Activated CD4-positive, alpha-beta T cell treated with anti-CD3 and anti-CD28 coated beads for 36 hours (primary cell): ENCODE measurements around the gene RNF152. TPM values are rescaled to one million over a fixed set of nuclear protein-coding genes. Genes with fewer than 3 reads are reported as not detected.

ENCODE experiments used
- ATAC-seq: fragments of 200-7000 bp; cut with Tn5 transposase; one replicate; pipeline ENCODE4 v1.10.0; 2021; ENCODE audit warnings: mild to moderate bottlenecking, moderate library complexity
- CTCF ChIA-PET: fragments of 350-600 bp; sonication (Branson Sonifier 250); formaldehyde crosslinking; loops from one replicate; lab custom pipeline; 2021; ENCODE audit warnings: antibody characterized with exemption; lab: Charles Lee
- POLR2A ChIA-PET: fragments of 350-600 bp; sonication (Branson Sonifier 250); formaldehyde crosslinking; loops from one replicate; lab custom pipeline; 2021; ENCODE audit warnings: antibody characterized with exemption, inconsistent platforms; lab: Charles Lee
- DNase-seq: peaks from one replicate; pipeline ENCODE4 v3.0.0-alpha.2; 2020
- H3K27ac Mint-ChIP-seq: one replicate; pipeline ENCODE4 v1.8.0; 2021; ENCODE audit warnings: mixed read lengths
- H3K27me3 Mint-ChIP-seq: one replicate; pipeline ENCODE4 v1.8.0; 2021; ENCODE audit warnings: mixed read lengths
- H3K36me3 Mint-ChIP-seq: one replicate; pipeline ENCODE4 v1.8.0; 2021; ENCODE audit warnings: low read depth, mixed read lengths
- H3K4me1 Mint-ChIP-seq: one replicate; pipeline ENCODE4 v1.8.0; 2021; ENCODE audit warnings: mixed read lengths
- H3K4me3 Mint-ChIP-seq: one replicate; pipeline ENCODE4 v1.8.0; 2021; ENCODE audit warnings: mild to moderate bottlenecking, moderate library complexity, mixed read lengths
- H3K9me3 Mint-ChIP-seq: one replicate; pipeline ENCODE4 v1.8.0; 2021; ENCODE audit warnings: low read depth, mixed read lengths
- intact Hi-C, 2 experiments: fragments of 100-400 bp; cut with DNase I in 1 of 2; cut with micrococcal nuclease in 1 of 2; formaldehyde crosslinking; loops; one replicate each; pipeline versions ENCODE4 v1.14.2 to v1.15.1; 2022 to 2024; cut with DNase I, micrococcal nuclease
- total RNA-seq, 2 experiments: library from RNA; stranded (reverse); gene quantifications; one replicate each; pipeline ENCODE4 v1.2.3, GENCODE V29; 2021

Gene RNF152
- total RNA-seq, 2 experiments from 2014 or later: 0.05 to 0.28 TPM

DNA sequence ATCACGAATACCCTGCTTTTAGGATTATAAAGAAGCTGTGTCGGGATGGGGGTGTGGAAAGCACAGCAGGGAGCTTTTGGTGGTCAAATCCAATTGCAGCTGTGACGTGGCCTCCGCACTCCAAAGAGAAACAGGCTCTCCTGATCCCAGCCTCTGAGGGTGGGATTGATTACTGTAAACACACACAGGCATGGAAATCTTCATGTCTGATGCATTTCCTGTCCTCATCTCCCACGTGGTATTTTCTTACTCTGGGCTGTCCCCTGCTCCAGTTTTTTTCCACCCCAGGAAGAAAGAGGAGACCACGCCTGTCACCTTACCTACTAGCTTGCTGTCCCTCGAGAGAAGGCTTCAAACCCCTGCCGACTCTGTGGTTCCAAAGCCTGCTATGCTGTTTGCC, 22.7 kb downstream of the RNF152 start:
- Mint-ChIP-seq H3K4me1 (no peaks in the 10 kb centered on the region), H3K9me3 (no peaks in the 10 kb centered on the region), H3K4me3 (no peak overlapping the region), H3K36me3 (no peaks in the 10 kb centered on the region), H3K27me3 (no peaks in the 10 kb centered on the region), H3K27ac (no peak overlapping the region)
- DNase-seq (no peak), ATAC-seq (no peak)
- ChIA-PET POLR2A (no interaction called here), CTCF (interaction anchor here (0.7 to 1.4 kb wide), 3 partner anchors 13 to 254 kb away, joined by 3 read pairs; no protein-coding TSS in a partner anchor)
- intact Hi-C loops: no loop called here

DNA sequence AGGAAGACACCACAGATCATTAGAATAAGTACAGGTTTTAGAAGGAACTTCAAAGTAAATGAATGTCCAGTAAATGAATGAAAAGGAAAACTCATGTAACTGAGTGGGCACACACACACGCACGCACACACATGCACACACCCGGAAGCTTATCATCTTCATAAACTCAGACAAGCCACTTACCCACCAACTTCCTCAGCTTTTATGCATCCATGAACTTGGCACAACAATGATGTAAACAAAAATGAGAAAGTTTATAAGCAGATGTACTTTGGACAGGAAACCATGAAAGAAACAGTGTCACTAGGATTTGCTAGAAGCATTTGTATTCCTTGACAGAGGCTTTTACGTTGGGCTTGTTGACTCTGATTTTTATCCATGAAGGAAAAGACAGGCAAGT, 23.2 kb downstream of the RNF152 start:
- ATAC-seq (no peak), DNase-seq (no peak)
- intact Hi-C loops: no loop called here
- CTCF ChIA-PET: interaction anchor here (1.4 kb wide), 1 partner anchor 14 kb away, joined by 3 read pairs; no protein-coding TSS in a partner anchor
- Mint-ChIP-seq H3K27me3 (no peaks in the 10 kb centered on the region), H3K4me1 (no peaks in the 10 kb centered on the region), H3K36me3 (no peaks in the 10 kb centered on the region), H3K9me3 (no peaks in the 10 kb centered on the region), H3K27ac (no peak overlapping the region), H3K4me3 (no peak overlapping the region)
- POLR2A ChIA-PET: no interaction called here

DNA sequence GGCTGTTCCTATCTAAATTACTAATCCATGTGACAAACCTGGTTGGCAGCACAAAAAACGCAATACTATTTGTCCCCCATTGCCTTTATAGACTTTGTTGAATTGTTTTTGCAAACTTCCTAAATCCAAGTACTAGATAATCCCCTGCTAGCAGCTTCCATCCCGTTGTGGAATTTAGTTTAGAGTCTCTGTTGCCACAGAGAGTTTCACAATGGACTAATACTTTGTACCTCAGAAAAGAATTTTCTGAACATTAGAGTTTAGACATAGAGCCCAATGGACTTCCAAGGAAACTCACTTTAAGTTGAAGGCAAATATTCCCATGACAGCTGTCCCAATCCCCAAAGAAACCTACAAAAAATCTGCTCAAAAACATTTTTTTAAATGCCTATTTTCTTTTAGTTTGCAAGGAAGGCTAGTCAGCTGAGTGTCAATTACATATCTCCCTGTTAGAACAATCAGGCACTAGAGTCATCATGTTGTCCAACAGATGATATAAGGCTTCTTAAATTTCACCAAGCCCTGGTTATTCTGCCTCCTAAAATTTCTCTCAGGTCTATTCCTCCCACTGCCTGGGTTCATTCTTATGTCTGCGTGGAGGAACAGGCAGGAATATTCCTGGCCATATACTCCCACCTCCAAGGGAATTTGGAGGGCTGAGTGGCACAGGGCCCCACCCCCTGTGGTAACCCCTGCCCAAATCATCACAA, 27.2 kb downstream of the RNF152 start:
- Mint-ChIP-seq H3K27me3 (no peaks in the 10 kb centered on the region), H3K9me3 (no peaks in the 10 kb centered on the region), H3K4me1 (no peaks in the 10 kb centered on the region), H3K36me3 (no peaks in the 10 kb centered on the region), H3K27ac (no peak overlapping the region), H3K4me3 (no peak overlapping the region)
- ChIA-PET CTCF (interaction anchor here (1.3 kb wide), 1 partner anchor 19 kb away, joined by 4 read pairs; no protein-coding TSS in a partner anchor), POLR2A (no interaction called here)
- ATAC-seq (no peak), DNase-seq (no peak)
- intact Hi-C loops: no loop called here

DNA sequence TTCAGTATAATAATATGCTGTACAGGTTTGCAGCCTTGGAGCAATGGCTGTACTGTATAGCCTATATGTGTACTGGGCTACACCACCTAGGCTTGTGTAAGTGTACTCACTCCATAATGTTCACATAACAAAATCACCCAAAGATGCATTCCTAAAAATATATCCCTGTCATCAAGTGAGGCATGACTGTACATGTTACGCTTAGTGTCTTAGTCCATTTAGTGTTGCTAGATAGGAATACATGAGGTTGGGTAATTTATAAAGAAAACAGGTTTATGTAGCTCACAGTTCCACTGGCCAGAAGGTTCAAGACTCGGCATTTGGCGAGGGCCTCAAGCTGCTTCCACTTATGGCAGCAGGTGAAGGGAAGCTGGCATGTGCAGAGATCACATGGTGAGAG, 31.4 kb downstream of the RNF152 start:
- H3K4me1 Mint-ChIP-seq: no peaks in the 10 kb centered on the region
- H3K9me3 Mint-ChIP-seq: no peaks in the 10 kb centered on the region
- intact Hi-C loops: loop anchor here in 1 of 2 experiments (5.0 kb wide), 1 partner anchor 271 kb away; no protein-coding TSS in a partner anchor
- ATAC-seq: no peak
- no peak overlapping the region for H3K27ac Mint-ChIP-seq
- H3K27me3 Mint-ChIP-seq: no peaks in the 10 kb centered on the region
- no peak overlapping the region for H3K4me3 Mint-ChIP-seq
- H3K36me3 Mint-ChIP-seq: no peaks in the 10 kb centered on the region
- ChIA-PET POLR2A (no interaction called here), CTCF (interaction anchor here (0.6 to 0.7 kb wide), 2 partner anchors 307 to 559 kb away, joined by 3 to 4 read pairs; no protein-coding TSS in a partner anchor)
- DNase-seq: no peak

DNA sequence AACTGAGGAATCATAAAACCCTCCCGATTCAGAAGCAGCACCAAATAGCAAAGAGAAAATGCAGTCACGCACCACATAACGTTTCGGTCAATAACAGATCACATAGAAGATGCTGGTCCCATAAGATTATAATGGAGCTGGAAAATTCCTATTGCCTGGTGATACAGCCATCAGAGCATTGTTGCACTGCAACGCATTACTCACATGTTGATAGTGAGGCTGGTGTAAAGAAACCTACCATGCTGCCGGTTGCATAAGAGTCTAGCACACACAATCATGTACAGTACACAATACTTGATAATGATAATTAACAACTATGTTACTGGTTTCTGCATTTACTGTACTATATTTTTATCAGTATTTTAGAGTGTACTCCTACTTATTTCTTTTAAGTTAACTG, 32.5 kb downstream of the RNF152 start:
- CTCF ChIA-PET: no interaction called here

DNA sequence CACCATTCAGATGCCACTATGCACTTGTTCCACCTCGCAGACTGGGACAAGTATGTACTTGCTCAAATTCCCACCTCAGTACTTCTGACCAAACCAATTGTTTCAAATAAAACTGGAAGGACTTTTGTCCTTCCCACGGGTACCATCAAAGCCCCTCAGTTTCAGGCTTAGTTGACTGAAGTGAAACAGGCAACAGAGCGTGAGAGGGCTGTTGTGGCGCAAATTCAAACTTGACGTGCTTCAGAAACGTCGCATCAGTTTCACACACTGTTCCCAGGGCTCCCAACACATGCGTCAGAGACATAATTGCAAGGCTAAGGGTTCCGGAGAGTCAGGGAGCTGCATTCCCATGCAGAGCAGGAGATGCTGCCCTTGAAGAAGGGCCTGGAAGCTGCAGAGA, 33.7 kb downstream of the RNF152 start:
- no peaks in the 10 kb centered on the region for H3K27me3 Mint-ChIP-seq
- H3K9me3 Mint-ChIP-seq: no peaks in the 10 kb centered on the region
- ChIA-PET CTCF (interaction anchor here (0.6 kb wide), 1 partner anchor 1524 kb away, joined by 3 read pairs; no protein-coding TSS in a partner anchor), POLR2A (no interaction called here)
- H3K4me3 Mint-ChIP-seq: no peak overlapping the region
- H3K4me1 Mint-ChIP-seq: no peaks in the 10 kb centered on the region
- no peaks in the 10 kb centered on the region for H3K36me3 Mint-ChIP-seq
- H3K27ac Mint-ChIP-seq: no peak overlapping the region
- ATAC-seq (no peak), DNase-seq (no peak)
- intact Hi-C loops: no loop called here

More for the DNA sequence above, 32.5 kb downstream of the RNF152 start:
- Mint-ChIP-seq H3K9me3 (no peaks in the 10 kb centered on the region), H3K4me3 (no peak overlapping the region), H3K4me1 (no peaks in the 10 kb centered on the region), H3K36me3 (no peaks in the 10 kb centered on the region), H3K27ac (no peak overlapping the region), H3K27me3 (no peaks in the 10 kb centered on the region)
- intact Hi-C loops: loop anchor here in 1 of 2 experiments (5.0 kb wide), 1 partner anchor 272 kb away; no protein-coding TSS in a partner anchor
- DNase-seq (no peak), ATAC-seq (no peak)
- POLR2A ChIA-PET: no interaction called here

DNA sequence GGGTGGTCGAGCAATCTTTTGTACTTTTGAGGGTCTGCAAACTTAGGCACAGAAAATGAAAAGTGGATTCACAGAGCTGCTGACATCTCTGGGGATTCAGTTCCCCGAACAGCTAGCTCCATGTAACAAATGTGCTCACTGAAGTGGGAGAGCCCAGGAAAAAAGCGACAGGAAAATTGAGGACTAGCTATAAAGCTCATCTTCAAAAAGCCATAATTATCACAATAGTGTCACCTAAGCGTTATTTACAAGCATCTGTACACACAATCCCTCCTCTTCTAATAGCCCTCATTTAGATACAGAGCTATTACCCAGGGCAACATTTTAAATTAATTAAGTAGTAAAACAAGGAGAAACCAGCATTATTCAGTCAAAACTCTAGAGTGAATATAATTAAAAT, 36.1 kb downstream of the RNF152 start:
- Mint-ChIP-seq H3K27ac (no peak overlapping the region), H3K36me3 (no peaks in the 10 kb centered on the region), H3K4me1 (no peaks in the 10 kb centered on the region), H3K27me3 (peaks cover 3% of the 10 kb centered on the region), H3K4me3 (no peak overlapping the region), H3K9me3 (no peaks in the 10 kb centered on the region)
- ATAC-seq: no peak
- DNase-seq: no peak
- intact Hi-C loops: no loop called here
- POLR2A ChIA-PET: no interaction called here
- CTCF ChIA-PET: no interaction called here

DNA sequence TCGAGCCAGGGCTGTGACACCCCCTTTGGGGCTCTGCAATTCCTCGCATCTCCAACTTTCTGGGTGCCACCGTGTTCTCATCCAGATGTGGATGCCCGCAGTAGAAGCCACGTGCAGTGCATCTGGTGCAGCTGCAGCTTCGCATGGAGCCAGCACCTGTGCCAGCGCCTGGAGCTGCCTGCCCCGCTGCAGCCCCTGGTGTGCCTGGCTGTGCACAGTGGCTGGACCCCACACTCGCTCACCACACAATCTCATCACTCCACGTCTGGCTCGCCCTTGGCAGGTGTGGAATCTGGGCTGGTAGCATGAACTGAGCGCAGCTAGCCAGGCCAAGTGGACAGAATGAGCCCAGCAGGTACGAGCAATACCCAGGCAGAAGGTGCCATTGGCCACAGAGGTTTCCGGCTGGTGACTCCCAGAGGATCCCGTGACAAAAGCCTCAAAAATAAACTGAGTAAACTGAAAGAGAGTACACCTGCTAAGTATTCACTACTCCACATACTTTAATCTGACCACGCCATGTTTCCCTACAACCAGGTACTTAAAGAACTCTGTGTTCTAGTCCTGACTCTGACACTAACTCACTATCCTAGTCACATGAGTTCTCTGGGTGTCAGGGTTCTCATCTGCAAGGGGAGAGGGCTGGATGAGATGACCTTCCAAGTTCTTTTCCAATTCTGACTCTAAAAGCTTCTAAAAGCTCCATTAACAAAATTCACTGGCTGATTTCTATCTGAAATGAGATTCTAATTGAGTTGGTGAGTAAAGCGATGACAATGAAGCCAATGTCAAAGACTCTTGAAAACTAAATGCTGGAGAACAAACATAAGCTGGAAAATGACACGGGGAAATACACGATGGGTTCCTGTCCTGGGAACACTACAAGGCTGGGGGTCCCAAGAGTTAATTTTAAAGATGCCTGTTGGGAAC, 37.1 kb downstream of the RNF152 start:
- no peak overlapping the region for H3K27ac Mint-ChIP-seq
- H3K27me3 Mint-ChIP-seq: peaks cover 3% of the 10 kb centered on the region
- intact Hi-C loops: no loop called here
- no peaks in the 10 kb centered on the region for H3K9me3 Mint-ChIP-seq
- ATAC-seq (no peak), DNase-seq (no peak)
- no peak overlapping the region for H3K4me3 Mint-ChIP-seq
- CTCF ChIA-PET: no interaction called here
- no peaks in the 10 kb centered on the region for H3K36me3 Mint-ChIP-seq
- POLR2A ChIA-PET: no interaction called here
- H3K4me1 Mint-ChIP-seq: no peaks in the 10 kb centered on the region

DNA sequence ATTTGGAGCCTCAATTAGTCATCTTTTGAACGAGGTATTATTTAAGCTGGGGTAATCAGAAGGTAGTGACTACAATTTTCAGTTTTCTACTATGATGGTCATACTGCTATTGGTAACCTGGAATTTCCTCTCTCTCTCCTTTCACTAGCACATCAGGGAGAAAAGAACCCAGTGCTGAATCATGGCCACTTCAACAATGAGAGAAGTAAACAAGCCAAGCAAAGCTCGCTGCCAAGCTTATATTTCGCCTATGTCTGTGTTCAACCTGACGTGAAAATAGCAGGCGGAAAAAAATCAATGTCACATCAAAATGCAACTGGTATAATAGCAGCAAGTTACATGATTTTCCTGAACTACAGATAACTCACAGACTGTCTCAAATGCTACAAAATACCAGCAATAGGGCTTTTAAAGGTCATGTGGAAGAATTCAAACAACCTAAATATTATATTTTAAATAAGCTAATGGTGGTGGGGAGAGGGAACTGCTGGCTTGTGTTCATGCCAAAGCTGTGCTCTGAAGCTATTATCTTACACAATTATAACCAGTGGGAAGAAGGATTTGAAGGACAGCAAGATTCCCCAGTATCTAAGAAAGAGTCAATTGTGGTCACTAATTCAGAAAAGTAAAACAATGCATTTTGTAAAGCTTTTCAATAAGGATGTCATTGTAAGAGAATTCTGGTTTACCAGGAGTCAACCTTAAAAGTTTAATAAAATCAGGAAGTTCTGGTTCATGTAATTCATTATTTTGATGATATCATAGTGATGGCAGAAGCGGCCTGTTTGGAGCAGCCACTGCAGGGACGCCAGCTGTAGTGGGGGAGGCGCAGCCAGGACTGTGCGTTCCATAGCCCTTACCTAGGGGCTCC, 38.0 kb downstream of the RNF152 start:
- DNase-seq (no peak), ATAC-seq (no peak)
- H3K27ac Mint-ChIP-seq: no peak overlapping the region
- H3K36me3 Mint-ChIP-seq: no peaks in the 10 kb centered on the region
- intact Hi-C loops: no loop called here
- peaks cover 3% of the 10 kb centered on the region for H3K27me3 Mint-ChIP-seq
- POLR2A ChIA-PET: no interaction called here
- H3K4me3 Mint-ChIP-seq: no peak overlapping the region
- H3K4me1 Mint-ChIP-seq: no peaks in the 10 kb centered on the region
- CTCF ChIA-PET: no interaction called here
- no peaks in the 10 kb centered on the region for H3K9me3 Mint-ChIP-seq

DNA sequence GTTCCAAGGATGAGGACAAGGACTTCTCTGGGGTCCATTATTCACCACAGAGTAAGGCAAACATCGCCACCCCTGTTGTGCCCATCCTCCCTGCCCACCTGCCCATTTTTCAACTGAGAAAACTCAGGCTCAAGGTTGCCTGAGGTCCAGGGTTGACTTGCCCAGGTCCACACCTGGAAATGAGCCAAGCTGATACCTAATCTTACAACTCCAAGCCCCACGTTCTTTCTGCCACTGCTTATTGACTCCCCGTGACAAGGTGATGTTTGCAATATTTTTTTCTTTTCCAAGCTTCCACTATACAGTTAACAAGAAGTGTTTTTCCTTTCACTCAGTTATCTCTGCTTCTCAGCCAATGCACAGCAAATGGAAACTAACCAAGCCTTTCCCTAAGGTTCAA, 39.0 kb downstream of the RNF152 start:
- no peaks in the 10 kb centered on the region for H3K4me1 Mint-ChIP-seq
- ChIA-PET CTCF (no interaction called here), POLR2A (no interaction called here)
- H3K4me3 Mint-ChIP-seq: no peak overlapping the region
- no peak overlapping the region for H3K27ac Mint-ChIP-seq
- intact Hi-C loops: no loop called here
- peaks cover 3% of the 10 kb centered on the region for H3K27me3 Mint-ChIP-seq
- ATAC-seq: no peak
- H3K9me3 Mint-ChIP-seq: no peaks in the 10 kb centered on the region
- H3K36me3 Mint-ChIP-seq: no peaks in the 10 kb centered on the region
- no peak for DNase-seq

DNA sequence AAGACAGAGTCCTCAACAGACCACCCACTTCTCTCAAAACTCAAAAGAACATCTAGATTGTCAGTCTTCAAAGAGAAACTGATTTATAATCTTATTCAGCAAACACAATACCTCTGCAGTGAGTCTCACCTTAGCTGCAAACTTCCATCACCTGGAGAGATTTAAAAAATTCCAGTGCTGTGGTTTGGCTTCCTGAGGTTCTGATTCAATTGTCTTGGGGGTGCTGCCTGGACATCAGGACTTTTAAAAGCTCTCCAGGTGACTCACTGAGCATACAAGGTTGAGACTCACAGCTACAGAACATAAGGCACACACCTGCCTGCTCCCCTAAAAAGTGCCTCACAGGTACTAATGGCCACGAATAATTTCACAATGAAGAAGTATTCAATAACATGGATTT, 40.3 kb downstream of the RNF152 start:
- no peak for ATAC-seq
- H3K27me3 Mint-ChIP-seq: peaks cover 5% of the 10 kb centered on the region
- no peak overlapping the region for H3K4me3 Mint-ChIP-seq
- CTCF ChIA-PET: interaction anchor here (1.0 kb wide), 1 partner anchor 271 kb away, joined by 3 read pairs; no protein-coding TSS in a partner anchor
- POLR2A ChIA-PET: no interaction called here
- H3K4me1 Mint-ChIP-seq: no peaks in the 10 kb centered on the region
- no peaks in the 10 kb centered on the region for H3K9me3 Mint-ChIP-seq
- H3K27ac Mint-ChIP-seq: no peak overlapping the region
- DNase-seq: no peak
- intact Hi-C loops: no loop called here
- no peaks in the 10 kb centered on the region for H3K36me3 Mint-ChIP-seq
